Urinary bladder (tissue), 4 donors: ENCODE data around the gene CAMK1D. TPM values are rescaled to one million over a fixed set of nuclear protein-coding genes. Genes with fewer than 3 reads are reported as not detected.

Experiments used
- DNase-seq: peaks from one replicate; pipeline ENCODE4 v3.0.0-alpha.2; 2015; ENCODE audit errors: extremely low spot score
- H3K27ac ChIP-seq: one replicate; pipeline ENCODE4 v1.5.1; 2013; ENCODE audit warnings: low read depth, mild to moderate bottlenecking, moderate library complexity
- H3K36me3 ChIP-seq: one replicate; pipeline ENCODE4 v1.6.1; 2013; ENCODE audit warnings: mild to moderate bottlenecking, moderate library complexity; ENCODE audit not compliant: insufficient read depth
- H3K4me1 ChIP-seq: one replicate; pipeline ENCODE4 v1.6.1; 2013; ENCODE audit warnings: mild to moderate bottlenecking, moderate library complexity; ENCODE audit not compliant: insufficient read depth
- H3K4me3 ChIP-seq: one replicate; pipeline ENCODE4 v1.5.1; 2013; ENCODE audit warnings: low read depth, low read length
- WGBS: extraction: QIAGEN DNeasy Blood & Tissue Kit; methylation state at CpG from one replicate; pipeline ENCODE4 v1.1.7; 2013; 5-methylcytosine and 5-hydroxymethylcytosine counted together
- polyA plus RNA-seq: library from polyadenylated mRNA; stranded (reverse); fragments of 200-250 nt; gene quantifications from one replicate; pipeline ENCODE4 v1.2.3, GENCODE V29; 2013
- total RNA-seq: library from RNA; depleted of rRNA; stranded (reverse); fragments of >200 nt; gene quantifications from one replicate; pipeline ENCODE4 v1.2.3, GENCODE V29; 2014
- donor health status: healthy with polysubstance abuse.
- donor health status: healthy.

Gene CAMK1D
- total and polyA plus RNA-seq, 2 donors, result 5.6 to 7.6 TPM

- no peak overlapping the region for H3K4me3 ChIP-seq
- H3K4me1 ChIP-seq, result no peaks in the 10 kb centered on the region
- H3K27ac ChIP-seq, result no peak overlapping the region
- WGBS, result 94% methylated on average over 8 of the region's 8 CpGs
- no peaks in the 10 kb centered on the region for H3K36me3 ChIP-seq
- DNase-seq, result no peak
Measured at GRCh38 chr10:12684784-12685183, 335.4 kb downstream of the CAMK1D start.

GRCh38 chr10:12685261-12686058, 336.1 kb downstream of the CAMK1D start:
- Histone ChIP-seq H3K4me1 (no peaks in the 10 kb centered on the region), H3K36me3 (no peaks in the 10 kb centered on the region), H3K27ac (no peak overlapping the region), H3K4me3 (no peak overlapping the region)
- 77% methylated on average over 11 of the region's 11 CpGs for WGBS
- DNase-seq, result no peak

GRCh38 chr10:12687996-12688395, 338.6 kb downstream of the CAMK1D start:
- WGBS, result 91% methylated on average over 4 of the region's 4 CpGs
- Histone ChIP-seq H3K4me1 (no peaks in the 10 kb centered on the region), H3K36me3 (no peaks in the 10 kb centered on the region), H3K27ac (no peak overlapping the region), H3K4me3 (no peak overlapping the region)
- DNase-seq, result no peak

- Histone ChIP-seq H3K4me1 (no peaks in the 10 kb centered on the region), H3K27ac (no peak overlapping the region), H3K4me3 (no peak overlapping the region), H3K36me3 (no peaks in the 10 kb centered on the region)
- WGBS, result 82% methylated on average over 6 of the region's 6 CpGs
- DNase-seq, result no peak
Measured at GRCh38 chr10:12689893-12690292, 340.5 kb downstream of the CAMK1D start.

- Histone ChIP-seq H3K4me3 (no peak overlapping the region), H3K4me1 (no peaks in the 10 kb centered on the region), H3K36me3 (no peaks in the 10 kb centered on the region), H3K27ac (no peak overlapping the region)
- no peak for DNase-seq
- WGBS, result 46% methylated on average over 10 of the region's 10 CpGs
Measured at GRCh38 chr10:12690525-12691126, 341.3 kb downstream of the CAMK1D start.

- DNase-seq, result no peak
- Histone ChIP-seq H3K36me3 (no peaks in the 10 kb centered on the region), H3K4me3 (no peak overlapping the region), H3K4me1 (no peaks in the 10 kb centered on the region), H3K27ac (no peak overlapping the region)
- 90% methylated on average over 7 of the region's 7 CpGs for WGBS
Measured at GRCh38 chr10:12691596-12691995, 342.2 kb downstream of the CAMK1D start.

GRCh38 chr10:12697764-12698163, 348.4 kb downstream of the CAMK1D start:
- H3K4me3 ChIP-seq, result no peak overlapping the region
- peaks cover 2% of the 10 kb centered on the region for H3K4me1 ChIP-seq
- no peak for DNase-seq
- no peaks in the 10 kb centered on the region for H3K36me3 ChIP-seq
- no peak overlapping the region for H3K27ac ChIP-seq
- WGBS, result 78% methylated on average over 9 of the region's 9 CpGs

- WGBS, result 82% methylated on average over 7 of the region's 7 CpGs
Measured at GRCh38 chr10:12699258-12699700, 349.9 kb downstream of the CAMK1D start.

GRCh38 chr10:12699781-12700556, 350.6 kb downstream of the CAMK1D start:
- Histone ChIP-seq H3K4me1 (peaks cover 2% of the 10 kb centered on the region), H3K36me3 (no peaks in the 10 kb centered on the region), H3K4me3 (no peak overlapping the region), H3K27ac (no peak overlapping the region)
- DNase-seq, result no peak
- 90% methylated on average over 9 of the region's 9 CpGs for WGBS

More at GRCh38 chr10:12699258-12699700, 349.9 kb downstream of the CAMK1D start:
- Histone ChIP-seq H3K27ac (no peak overlapping the region), H3K4me3 (no peak overlapping the region), H3K36me3 (no peaks in the 10 kb centered on the region), H3K4me1 (peaks cover 2% of the 10 kb centered on the region)
- no peak for DNase-seq

GRCh38 chr10:12700557-12700874, 351.2 kb downstream of the CAMK1D start:
- Histone ChIP-seq H3K36me3 (no peaks in the 10 kb centered on the region), H3K27ac (no peak overlapping the region), H3K4me3 (no peak overlapping the region), H3K4me1 (peaks cover 2% of the 10 kb centered on the region)
- WGBS, result 96% methylated on average over 3 of the region's 3 CpGs
- DNase-seq, result no peak

GRCh38 chr10:12701696-12702095, 352.3 kb downstream of the CAMK1D start:
- no peak for DNase-seq
- Histone ChIP-seq H3K36me3 (no peaks in the 10 kb centered on the region), H3K4me1 (peaks cover 2% of the 10 kb centered on the region), H3K27ac (no peak overlapping the region), H3K4me3 (no peak overlapping the region)
- WGBS, result 59% methylated on average over 6 of the region's 6 CpGs

- 90% methylated on average over 9 of the region's 9 CpGs for WGBS
- no peak for DNase-seq
- Histone ChIP-seq H3K27ac (no peak overlapping the region), H3K36me3 (no peaks in the 10 kb centered on the region), H3K4me3 (no peak overlapping the region), H3K4me1 (peaks cover 2% of the 10 kb centered on the region)
Measured at GRCh38 chr10:12702215-12702770, 352.9 kb downstream of the CAMK1D start.

GRCh38 chr10:12703126-12703525, 353.8 kb downstream of the CAMK1D start:
- WGBS, result 97% methylated on average over 6 of the region's 6 CpGs
- no peak for DNase-seq
- Histone ChIP-seq H3K4me3 (no peak overlapping the region), H3K36me3 (no peaks in the 10 kb centered on the region), H3K4me1 (peaks cover 2% of the 10 kb centered on the region), H3K27ac (no peak overlapping the region)
